ENCODE data around the gene PTPRS.
"Not testable (repeated sequence)": the region's sequence is repeated elsewhere in the genome, so short reads cannot be mapped to it uniquely, and the experiment has no call there.

The PTPRS gene

DNA sequence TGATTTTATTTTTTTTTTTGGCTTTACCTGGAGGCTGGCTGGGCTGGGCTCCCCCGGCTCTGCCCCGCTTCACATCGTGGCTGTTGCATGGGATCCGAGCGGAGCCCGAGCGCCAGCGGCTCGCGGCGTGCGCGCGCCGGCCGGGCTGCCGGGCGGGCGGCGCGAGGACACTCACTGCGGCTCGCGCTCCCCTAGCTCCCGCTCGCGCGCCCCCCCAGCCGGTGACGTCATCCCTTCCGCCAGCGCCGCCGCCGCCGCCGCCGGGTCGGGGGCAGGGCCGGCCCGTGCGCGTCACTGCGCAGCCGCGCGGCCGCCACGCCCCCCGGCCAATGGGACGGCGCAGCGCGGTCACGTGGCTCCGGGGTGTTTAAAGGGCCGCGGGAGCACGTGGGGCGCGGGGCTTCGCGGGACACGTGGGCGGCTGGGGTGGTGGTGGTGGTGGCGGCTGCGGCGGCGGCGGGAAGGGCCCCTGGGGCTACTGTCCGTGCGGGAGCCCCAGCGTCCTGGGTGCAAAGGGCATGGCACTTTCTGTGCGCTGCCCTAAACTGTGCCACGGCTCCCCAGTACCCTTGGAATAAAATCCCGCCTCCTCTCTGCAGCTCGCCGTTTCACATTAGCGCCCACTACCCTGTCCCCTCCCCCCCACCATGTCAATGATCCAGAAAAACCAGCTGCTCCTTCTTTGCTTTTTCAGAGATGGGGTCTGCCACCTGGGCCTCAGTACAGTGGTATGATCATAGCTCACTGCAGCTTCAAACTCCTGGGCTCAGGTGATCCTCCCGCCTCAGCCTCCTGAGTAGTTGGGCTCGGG is at the start of gene PTPRS:
TSS of gene PTPRS (minus strand) at position 176 of the 811 bp plus-strand sequence. CDS start 54,672 bp downstream, outside the sequence.
- TF ChIP-seq, protein P1, sequence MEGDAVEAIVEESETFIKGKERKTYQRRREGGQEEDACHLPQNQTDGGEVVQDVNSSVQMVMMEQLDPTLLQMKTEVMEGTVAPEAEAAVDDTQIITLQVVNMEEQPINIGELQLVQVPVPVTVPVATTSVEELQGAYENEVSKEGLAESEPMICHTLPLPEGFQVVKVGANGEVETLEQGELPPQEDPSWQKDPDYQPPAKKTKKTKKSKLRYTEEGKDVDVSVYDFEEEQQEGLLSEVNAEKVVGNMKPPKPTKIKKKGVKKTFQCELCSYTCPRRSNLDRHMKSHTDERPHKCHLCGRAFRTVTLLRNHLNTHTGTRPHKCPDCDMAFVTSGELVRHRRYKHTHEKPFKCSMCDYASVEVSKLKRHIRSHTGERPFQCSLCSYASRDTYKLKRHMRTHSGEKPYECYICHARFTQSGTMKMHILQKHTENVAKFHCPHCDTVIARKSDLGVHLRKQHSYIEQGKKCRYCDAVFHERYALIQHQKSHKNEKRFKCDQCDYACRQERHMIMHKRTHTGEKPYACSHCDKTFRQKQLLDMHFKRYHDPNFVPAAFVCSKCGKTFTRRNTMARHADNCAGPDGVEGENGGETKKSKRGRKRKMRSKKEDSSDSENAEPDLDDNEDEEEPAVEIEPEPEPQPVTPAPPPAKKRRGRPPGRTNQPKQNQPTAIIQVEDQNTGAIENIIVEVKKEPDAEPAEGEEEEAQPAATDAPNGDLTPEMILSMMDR (conservative IDR thresholded peaks at IDR 0.05; ENCODE audit: low read depth, low read length), result no peak
- peak; percentile 78 for DNase-seq (ENCODE audit: low read depth)
- H3K4me3 ChIP-seq (ENCODE audit: low read depth, low read length), result peak within 1 kb of the TSS; percentile 65

DNA sequence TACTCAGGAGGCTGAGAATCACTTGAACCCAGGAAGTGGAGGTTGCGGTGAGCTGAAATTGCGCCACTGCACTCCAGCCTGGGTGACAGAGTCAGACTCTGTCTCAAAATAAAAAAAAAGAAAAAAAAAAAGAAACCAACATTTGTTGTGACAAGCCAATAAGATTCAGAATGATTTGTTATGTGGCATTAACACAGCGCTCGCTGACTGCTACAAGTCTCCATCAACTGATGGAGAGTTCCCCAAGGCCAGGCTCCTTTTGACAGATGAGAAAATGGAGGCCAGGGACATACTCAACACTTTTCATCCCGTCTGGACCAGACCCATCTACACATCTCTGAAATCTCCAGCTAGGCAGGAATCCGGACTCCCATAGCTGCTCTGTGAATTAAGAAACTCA is 48.7 kb upstream of the PTPRS start:
- DNase-seq (ENCODE audit: low read depth), result no peak
- no peak overlapping the region for H3K4me3 ChIP-seq (ENCODE audit: low read depth, low read length)
- TF ChIP-seq, protein P1 (conservative IDR thresholded peaks at IDR 0.05; ENCODE audit: low read depth, low read length), result no peak

DNA sequence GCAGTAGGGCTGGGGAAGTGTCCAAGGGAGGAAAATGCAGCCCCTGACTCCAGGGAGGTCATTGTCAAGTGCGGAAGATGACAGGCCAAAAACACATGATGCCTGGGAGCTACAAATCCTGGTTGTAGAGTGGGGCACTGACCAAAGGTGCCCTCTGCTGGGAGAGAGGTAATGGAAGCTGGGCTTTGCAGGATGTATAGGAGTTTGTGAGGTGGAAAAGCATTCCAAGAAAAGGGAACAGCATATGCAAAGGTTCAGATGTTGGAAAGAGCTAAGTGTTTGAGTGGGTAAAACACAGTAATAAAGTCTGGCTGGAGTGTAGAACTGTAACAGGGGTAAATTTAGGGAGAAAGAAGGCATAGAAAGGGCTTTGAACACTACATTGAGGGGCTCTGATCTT is 46.9 kb upstream of the PTPRS start:
- TF ChIP-seq, protein P1 (conservative IDR thresholded peaks at IDR 0.05; ENCODE audit: low read depth, low read length), result no peak
- H3K4me3 ChIP-seq (ENCODE audit: low read depth, low read length), result no peak overlapping the region
- no peak for DNase-seq (ENCODE audit: low read depth)

DNA sequence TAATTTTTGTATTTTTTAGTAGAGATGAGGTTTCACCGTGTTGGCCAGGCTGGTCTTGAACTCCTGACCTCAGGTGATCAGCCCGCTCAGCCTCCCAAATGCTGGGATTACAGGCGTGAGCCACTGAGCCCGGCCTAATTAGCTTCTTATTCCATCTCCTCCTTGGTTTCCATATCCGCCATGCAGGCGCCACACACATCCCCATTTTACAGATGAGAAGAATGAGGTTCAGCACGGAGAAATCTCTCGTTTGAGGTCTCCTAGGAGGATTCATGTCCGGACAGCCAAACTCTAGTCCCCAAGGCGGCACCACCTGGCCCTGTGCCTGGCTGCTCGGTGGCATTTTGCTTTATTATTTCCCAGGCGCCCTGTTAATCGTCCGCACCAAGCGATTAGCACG is 46.2 kb upstream of the PTPRS start:
- H3K4me3 ChIP-seq (ENCODE audit: low read depth, low read length), result no peak overlapping the region
- TF ChIP-seq, protein P1 (conservative IDR thresholded peaks at IDR 0.05; ENCODE audit: low read depth, low read length), result no peak
- DNase-seq (ENCODE audit: low read depth), result no peak

DNA sequence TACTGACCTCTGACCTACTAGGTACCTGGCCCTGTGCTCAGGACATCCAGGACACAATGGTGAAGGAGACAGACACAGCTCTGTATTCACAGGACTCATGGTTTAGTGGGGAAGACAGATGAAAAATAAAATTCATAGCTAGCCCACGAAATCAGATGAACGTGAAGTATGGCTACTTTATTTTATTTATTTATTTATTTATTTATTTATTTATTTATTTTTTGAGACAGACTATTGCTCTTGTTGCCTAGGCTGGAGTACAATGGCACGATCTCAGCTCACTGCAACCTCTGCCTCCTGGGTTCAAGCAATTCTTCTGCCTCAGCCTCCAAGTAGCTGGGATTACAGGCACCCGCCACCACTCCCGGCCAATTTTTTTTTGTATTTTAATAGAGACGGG is 40.6 kb upstream of the PTPRS start:
- DNase-seq (ENCODE audit: low read depth); H3K4me3 ChIP-seq (ENCODE audit: low read depth, low read length): not testable (repeated sequence)

DNA sequence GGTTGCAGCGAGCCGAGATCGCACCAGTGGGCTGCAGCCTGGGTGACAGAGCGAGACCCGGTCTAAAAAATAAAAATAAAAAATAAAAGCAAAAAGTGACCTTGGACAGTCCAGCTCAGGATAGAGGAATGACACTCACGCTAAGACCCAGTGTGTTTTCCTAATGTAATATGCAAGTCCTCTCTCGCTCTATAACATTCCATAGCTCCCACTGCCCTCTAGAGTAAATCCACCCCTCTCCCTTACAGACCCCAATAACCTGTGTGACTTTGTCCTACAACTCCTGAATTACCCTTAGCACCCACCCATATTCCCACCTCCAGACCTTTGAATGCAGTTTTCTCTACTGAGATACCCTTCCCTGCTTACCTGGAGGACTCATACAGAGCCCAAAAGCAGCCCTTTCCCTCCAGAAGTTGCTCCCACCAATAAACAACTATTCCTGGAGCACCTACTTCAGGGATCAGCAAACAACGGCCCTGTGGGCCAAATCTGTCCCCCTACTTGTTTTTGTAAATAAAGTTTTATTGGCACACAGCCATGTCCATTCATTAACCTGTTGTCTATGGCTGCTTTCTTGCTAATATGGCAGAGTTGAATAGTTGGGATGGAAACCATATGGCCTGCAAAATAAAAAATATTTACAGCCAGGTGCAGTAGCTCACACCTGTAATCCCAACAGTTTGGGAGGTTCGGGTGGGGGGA is 39.8 kb upstream of the PTPRS start:
- TF ChIP-seq, protein P1 (conservative IDR thresholded peaks at IDR 0.05; ENCODE audit: low read depth, low read length), result no peak
- DNase-seq (ENCODE audit: low read depth), result no peak
- no peak overlapping the region for H3K4me3 ChIP-seq (ENCODE audit: low read depth, low read length)

DNA sequence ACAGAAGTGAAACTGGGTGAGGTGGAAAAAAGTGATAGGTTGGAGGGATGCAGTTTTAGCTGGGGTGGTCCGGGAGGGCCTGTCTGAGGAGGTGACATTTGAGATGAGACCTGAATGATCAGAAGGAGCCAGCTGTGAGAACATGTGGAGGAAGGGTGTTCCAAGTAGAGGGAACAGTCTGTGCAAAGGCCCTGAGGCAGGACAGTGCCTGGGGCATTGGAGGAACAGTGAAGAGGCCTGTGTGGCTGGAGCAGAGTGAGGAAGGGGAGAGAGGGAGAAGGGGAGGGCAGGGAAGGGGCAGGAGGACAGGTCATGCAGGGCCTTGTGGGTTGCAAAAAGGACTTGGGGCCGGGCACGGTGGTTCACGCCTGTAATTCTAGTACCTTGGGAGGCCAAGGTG is 36.3 kb upstream of the PTPRS start:
- DNase-seq (ENCODE audit: low read depth), result no peak
- TF ChIP-seq, protein P1 (conservative IDR thresholded peaks at IDR 0.05; ENCODE audit: low read depth, low read length), result no peak
- H3K4me3 ChIP-seq (ENCODE audit: low read depth, low read length), result no peak overlapping the region
